ENCODE results near the gene SPTLC3.

Gene SPTLC3

DNA sequence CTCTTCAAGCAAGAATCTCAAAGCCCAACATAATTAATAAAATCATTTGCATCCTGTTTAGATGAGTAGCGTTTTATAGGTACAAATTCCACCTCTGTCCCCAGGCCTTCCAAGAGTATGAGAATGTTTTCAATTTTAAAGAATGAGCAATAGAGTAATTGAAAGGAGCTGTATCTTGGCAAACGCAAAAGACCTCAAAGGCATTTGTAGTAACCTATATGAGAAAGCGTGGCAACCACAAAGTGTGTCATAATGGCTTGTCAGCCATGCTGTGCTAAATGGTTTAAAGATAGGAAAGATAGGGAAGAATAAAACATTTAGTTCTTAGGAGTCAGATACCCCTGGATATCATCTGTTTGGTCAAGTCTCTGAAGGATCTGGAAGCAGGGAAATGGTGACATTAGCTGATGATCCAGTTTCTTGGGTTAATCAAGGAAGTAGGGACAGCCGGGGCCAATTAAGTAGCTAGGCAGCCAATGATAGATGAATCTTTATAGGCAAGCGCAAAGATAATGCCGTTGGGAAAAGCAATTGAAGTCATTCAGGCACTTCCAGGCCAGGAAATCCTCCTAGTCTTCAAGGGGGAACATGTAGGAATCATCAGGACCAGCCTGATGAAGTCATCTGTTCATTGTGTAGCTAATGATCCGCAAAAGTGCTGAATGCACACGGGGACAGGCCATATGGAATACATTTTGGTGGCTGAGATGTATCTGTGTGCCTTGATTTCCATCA, 140.8 kb downstream of the SPTLC3 start:
- in situ Hi-C loops (cut with HindIII; ENCODE audit: low pct_ligation_motif_present, low pct_unique_long_range_greater_than_20kb, low sequenced_read_pairs) = no loop called here

DNA sequence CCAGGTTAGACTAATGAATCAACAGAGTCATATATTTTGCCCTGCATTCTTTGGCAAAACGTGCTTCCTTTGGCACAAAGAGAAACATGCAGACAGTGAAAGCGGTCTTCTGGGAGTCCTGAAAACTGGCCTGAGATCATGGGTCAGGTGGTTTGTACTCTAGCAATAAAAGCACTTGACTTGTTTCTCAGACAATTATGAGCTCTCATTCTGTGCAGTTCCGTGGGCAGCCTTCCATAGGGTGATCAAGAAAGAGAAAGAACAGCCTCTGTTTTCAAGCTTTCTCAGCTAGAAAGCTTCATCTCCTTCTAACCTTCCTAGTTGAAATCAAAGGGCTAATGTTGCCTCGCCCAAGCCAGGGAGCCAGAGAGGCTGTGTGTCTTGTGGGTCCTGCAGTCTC, 149.6 kb downstream of the SPTLC3 start:
- in situ Hi-C loops (cut with HindIII; ENCODE audit: low pct_ligation_motif_present, low pct_unique_long_range_greater_than_20kb, low sequenced_read_pairs) = no loop called here
- no peak for DNase-seq

More for the DNA sequence above, 140.8 kb downstream of the SPTLC3 start:
- DNase-seq = no peak

DNA sequence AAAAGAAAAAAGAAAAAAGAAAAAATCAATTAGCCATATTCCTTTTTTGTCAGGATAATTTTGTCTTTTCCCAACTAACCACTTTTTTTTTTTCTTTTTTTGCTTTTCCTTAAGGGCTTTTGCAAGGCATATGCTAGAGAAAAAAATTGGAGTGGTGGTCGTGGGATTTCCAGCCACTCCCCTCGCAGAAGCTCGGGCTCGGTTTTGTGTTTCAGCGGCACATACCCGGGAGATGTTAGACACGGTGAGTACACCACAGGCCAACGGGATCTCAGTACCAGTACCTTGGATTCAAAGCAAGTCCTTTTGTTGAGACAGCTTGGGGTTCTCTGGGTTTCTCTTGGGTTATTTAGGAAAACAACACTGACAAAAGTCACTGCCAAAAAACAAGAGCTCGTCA, 151.1 kb downstream of the SPTLC3 start:
- in situ Hi-C loops (cut with HindIII; ENCODE audit: low pct_ligation_motif_present, low pct_unique_long_range_greater_than_20kb, low sequenced_read_pairs) = no loop called here
- DNase-seq = no peak

DNA sequence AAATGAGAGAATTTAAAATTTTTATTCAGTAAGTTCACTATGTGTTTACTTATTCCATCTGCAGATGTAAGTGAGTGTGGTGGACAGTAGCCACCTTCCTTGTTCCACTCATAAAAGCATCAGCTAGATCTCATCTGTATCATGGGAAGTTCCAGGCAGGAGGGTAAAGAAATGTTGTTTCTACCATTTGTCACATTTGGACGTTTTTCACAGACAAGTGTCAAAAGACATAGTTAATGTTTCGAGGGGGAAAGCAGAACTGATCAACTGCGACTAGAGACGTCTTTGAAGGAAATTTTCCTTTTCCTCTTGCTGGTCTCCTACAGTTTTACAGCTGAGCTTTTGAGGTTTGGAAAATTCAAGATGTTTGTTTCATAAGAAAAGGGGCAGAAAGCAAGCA, 156.4 kb downstream of the SPTLC3 start:
- no peak for DNase-seq
- in situ Hi-C loops (cut with HindIII; ENCODE audit: low pct_ligation_motif_present, low pct_unique_long_range_greater_than_20kb, low sequenced_read_pairs) = no loop called here

DNA sequence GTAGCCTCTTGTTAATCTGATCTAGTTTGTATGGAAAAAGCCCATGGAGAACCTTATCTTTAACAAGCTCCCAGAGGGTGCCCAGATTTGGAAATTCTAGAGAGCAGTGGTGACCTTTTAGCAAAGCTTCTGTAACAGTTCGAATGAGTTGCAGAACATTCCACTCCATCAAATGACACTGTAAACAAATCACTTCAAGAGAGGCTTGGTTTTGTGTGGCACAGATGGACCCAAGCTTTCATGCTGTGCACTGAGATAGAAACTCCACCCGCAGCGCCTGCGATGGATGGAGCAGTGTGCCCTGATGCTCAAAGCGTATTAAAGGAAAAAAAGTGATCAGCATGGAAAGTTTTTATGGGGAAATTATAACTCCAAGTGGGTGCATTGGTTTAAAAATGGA, 157.2 kb downstream of the SPTLC3 start:
- DNase-seq = no peak
- in situ Hi-C loops (cut with HindIII; ENCODE audit: low pct_ligation_motif_present, low pct_unique_long_range_greater_than_20kb, low sequenced_read_pairs) = no loop called here

DNA sequence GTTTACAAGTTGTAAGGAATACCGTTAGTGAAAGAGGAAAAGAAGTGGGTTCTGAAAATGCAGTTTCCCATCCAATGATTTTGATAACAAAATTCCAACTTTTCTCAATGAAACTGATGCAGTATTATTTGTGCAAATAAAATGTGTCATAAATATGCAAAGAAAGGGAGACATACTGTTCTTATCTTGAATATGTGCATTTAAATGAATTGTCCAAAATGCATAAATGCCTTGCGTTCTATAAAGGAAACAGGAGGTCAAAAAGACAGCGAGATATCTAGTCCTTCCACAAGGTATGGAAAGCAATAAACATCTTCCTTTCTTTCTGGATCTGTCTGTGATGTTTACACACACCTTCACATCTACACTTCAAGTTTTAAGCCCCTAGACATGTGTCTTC, 157.7 kb downstream of the SPTLC3 start:
- DNase-seq = no peak
- in situ Hi-C loops (cut with HindIII; ENCODE audit: low pct_ligation_motif_present, low pct_unique_long_range_greater_than_20kb, low sequenced_read_pairs) = no loop called here

DNA sequence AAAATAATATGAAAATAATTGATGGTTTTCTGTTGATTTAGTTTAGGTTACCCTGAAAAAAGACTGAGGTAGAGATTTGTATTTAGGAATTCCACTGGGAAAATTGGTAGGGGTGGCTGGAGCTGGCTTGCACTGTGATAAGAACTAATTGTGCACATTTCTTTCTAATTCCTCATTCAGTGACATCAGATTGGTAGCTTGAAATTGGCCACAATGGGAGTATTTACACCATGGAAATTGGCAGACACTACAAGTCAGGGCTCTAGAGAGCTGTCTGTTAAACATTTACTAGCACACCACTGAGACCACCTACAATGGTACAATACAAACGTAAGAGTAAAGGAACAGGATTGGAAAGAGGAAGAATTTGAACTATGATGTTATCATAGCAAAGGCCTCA, 160.3 kb downstream of the SPTLC3 start:
- DNase-seq = no peak
- in situ Hi-C loops (cut with HindIII; ENCODE audit: low pct_ligation_motif_present, low pct_unique_long_range_greater_than_20kb, low sequenced_read_pairs) = no loop called here

DNA sequence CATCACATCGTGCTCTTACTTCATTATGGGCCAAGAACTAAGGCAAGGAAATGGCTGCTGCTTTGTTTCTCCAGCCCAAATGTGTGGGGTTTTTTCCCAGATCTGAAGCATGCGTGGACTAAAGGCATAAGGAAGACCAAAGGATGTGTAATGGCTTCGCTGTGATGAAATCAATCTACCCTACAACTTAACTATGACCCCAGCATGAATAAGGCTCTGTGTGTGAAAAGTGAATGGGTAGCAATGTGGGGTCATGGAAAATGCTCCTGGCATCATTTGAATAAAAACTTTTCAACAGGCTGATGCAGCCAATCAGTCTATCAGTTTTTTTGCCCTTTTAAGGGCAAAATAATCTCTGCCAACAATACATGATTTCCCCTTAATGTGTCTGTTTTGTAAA, 162.0 kb downstream of the SPTLC3 start:
- in situ Hi-C loops (cut with HindIII; ENCODE audit: low pct_ligation_motif_present, low pct_unique_long_range_greater_than_20kb, low sequenced_read_pairs) = no loop called here
- no peak for DNase-seq

DNA sequence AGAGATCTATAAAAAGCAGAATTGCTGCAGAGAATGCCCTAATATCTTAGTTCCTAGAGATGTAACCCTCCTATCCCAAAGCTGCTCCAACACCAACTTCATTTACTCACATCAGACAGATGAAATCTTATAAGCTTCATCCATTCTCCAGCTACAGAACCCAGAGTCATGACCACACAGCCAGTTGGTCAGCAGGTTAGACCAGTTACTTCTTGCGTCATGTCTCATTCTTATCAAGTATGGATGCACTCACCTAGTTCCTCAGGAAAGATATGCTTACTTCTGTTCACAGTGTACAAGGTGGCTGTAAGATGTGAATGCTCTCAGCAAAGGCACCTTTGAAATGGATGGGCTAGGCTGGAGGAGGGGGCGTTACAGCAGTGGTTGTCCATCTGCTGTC, 164.4 kb downstream of the SPTLC3 start:
- no peak for DNase-seq

DNA sequence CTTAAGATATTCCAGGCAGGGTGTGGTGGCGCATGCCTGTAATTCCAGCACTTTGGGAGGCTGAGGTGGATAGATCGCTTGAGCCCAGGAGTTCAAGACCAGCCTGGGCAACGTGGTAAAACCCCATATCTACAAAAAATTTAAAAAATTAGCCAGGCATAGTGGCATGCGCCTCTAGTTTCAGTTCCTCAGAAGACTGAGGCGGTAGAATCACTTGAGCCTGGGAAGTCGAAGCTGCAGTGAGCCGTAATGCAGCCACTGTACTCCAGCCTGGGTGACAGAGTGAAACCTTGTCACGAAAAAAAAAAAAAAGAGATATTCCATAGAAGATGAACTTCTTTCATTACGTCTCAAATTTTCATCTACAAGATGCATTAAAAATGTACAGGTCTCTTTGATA, 165.6 kb downstream of the SPTLC3 start:
- in situ Hi-C loops (cut with HindIII; ENCODE audit: low pct_ligation_motif_present, low pct_unique_long_range_greater_than_20kb, low sequenced_read_pairs) = no loop called here
- DNase-seq = no peak

More for the DNA sequence above, 164.4 kb downstream of the SPTLC3 start:
- in situ Hi-C loops (cut with HindIII; ENCODE audit: low pct_ligation_motif_present, low pct_unique_long_range_greater_than_20kb, low sequenced_read_pairs) = no loop called here

DNA sequence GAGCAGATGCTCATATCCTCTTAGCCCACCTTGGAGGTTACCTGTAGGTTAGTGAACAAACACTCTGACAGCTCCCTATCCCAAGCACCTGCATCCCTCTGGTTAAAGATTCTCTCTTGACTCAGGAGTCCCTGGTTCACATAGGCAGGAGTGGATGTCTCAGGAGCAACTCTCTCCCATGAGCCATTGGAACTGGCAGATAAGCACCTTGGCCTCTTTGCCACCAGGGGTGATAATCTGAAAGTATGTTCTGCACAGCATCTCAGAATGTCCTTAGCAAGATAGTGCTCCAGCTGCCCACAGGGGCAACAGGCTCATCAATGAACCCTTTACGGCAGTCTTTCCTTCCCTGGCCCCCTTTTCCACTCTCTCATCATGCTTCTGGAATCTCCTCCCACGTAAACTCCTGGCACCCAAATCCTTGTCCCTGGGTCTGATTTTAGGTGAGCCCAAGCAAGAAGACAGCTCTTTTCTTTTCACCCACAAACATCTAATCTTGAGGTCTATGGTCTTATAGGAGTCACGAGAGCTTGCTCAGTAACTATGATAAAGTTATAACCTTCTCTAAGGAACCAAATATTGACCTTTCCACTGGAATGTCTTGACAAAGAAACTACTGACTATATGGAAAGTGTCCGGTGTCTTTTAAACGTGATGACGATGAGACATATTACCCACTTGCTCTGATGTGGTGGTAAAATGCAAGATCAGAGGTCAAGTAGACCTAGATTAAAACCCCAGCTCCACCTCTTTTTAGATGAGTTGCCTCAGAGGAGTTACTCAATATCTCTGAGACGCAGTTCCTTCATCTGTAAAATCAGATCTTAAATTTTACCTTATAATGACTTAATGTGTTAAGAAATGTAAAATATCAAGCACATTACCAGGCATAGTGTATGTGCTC, 172.5 kb downstream of the SPTLC3 start:
- no peak for DNase-seq
- in situ Hi-C loops (cut with HindIII; ENCODE audit: low pct_ligation_motif_present, low pct_unique_long_range_greater_than_20kb, low sequenced_read_pairs) = no loop called here

DNA sequence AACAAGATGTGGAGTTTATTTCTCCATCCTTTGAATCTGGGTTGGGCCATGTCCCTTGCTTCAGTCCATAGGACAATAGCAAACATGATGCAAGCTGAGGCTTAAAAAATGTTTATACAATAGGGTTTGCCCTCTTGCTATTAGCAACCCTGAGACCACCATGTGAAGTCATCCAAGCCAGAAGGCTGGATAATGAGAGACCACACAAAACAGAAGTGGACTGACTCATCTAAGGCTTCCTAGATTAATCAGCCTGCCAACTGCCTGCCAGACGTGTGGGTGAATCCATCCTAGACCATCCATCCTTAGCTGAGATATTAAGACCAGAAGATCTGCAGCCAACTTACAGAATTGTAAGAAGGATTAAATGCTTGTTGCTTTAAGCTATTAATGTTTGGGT, 174.2 kb downstream of the SPTLC3 start:
- DNase-seq = no peak
- in situ Hi-C loops (cut with HindIII; ENCODE audit: low pct_ligation_motif_present, low pct_unique_long_range_greater_than_20kb, low sequenced_read_pairs) = no loop called here

DNA sequence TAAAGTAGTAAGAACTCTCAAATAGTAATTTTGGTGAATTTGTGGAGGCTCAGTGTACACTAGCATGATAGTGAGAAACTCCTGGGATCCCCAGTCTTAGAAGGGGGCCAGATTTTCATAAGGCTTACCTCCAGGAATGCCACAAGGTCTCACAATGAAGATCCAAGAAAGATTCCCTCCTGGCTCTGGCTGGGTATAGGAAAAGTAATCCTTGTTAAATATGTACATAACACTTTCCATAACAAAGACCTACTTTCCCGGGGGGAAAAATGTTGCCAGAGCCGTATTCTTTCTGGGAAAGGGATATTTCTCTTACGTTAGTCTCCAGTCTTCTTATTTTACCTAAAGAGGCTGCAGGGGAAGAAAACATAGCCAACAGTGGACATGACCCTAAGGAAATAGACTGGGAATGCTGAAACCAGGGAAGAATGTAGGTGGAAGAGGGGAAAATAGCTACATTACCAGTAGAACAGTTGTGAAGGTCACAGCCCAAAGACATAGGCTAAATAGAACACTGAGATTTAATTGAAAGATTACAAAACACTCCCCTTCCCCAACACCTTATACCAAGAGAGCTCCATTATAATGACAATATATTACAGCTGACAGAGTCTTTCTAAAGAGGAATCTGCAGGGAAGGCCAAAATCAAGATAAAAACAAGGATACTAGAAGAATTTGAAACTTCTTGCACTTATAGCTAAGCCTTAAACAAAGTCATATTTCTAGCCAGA, 177.4 kb downstream of the SPTLC3 start:
- DNase-seq = no peak
- in situ Hi-C loops (cut with HindIII; ENCODE audit: low pct_ligation_motif_present, low pct_unique_long_range_greater_than_20kb, low sequenced_read_pairs) = no loop called here

DNA sequence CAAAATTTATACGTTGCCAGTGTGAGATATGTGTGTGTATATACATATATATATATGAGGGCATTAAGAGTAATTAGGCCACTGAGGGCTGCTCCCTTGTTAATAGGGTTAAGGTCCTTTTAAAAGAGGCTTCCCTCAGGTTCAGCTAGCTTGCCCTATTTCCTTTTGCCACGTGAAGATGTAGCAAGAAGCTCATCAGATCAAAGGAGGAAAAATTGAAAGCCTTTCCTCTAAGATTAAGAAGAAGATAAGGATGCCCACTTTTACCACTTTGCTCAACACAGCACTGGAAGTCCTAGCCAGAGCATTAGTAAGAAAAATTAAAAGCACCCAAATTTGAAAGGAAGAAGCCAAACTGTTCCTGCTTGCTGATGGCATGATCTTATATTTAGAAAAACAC, 179.1 kb downstream of the SPTLC3 start:
- in situ Hi-C loops (cut with HindIII; ENCODE audit: low pct_ligation_motif_present, low pct_unique_long_range_greater_than_20kb, low sequenced_read_pairs) = no loop called here
- DNase-seq = no peak

DNA sequence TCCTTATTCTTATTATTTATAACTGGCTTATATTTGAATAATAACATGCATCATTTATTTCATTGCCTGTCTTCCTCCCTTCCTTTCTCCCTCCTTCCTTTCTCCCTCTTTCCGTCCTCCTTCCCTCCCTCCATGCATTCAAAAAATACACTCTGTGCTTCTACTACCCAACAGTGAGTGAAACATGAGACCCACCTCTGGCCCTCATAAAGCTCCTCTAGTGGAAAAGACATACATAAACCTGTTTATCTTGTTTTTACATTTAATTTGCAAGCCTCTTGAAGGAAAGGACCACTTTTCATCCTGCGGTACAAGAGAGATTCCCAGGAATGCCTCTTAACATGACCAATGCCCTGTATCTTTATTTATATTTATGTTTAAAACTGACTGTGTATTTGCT, 190.5 kb downstream of the SPTLC3 start:
- no peak for DNase-seq
- in situ Hi-C loops (cut with HindIII; ENCODE audit: low pct_ligation_motif_present, low pct_unique_long_range_greater_than_20kb, low sequenced_read_pairs) = no loop called here

DNA sequence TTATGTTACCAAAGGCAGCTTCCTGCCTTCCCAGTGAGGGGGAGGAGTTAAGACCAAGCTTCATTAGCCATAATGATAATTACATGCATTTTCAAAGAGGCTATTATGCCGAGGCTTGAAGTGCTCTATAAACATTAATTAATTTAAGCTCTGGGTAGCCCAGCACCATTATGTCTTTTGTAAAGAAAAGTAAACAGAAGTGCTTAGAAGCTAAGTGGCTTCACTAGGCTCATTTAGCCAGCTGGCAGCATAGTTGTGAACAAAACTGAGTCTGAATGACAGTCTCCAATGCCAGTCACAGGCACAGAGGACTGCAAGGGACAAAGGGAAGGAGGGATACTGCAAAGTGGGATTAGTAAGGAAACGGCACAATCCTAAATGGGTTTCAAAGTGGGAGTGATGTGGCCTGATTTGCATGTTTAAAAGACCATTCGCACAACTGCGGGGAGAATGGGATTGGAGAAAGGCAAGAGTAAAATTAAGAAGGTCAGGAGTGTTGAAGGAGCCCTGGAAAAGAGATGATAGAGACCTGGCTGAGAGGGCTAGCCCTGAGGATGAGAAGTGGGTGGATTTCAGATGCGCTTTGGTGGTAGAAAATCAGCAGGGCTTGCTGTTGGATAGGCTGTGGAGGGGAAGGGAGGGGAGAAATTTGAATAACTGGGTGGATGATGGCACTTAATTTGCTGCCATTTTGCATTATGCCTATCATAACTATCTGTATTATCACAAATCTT, 192.2 kb downstream of the SPTLC3 start:
- DNase-seq = no peak
- in situ Hi-C loops (cut with HindIII; ENCODE audit: low pct_ligation_motif_present, low pct_unique_long_range_greater_than_20kb, low sequenced_read_pairs) = no loop called here

DNA sequence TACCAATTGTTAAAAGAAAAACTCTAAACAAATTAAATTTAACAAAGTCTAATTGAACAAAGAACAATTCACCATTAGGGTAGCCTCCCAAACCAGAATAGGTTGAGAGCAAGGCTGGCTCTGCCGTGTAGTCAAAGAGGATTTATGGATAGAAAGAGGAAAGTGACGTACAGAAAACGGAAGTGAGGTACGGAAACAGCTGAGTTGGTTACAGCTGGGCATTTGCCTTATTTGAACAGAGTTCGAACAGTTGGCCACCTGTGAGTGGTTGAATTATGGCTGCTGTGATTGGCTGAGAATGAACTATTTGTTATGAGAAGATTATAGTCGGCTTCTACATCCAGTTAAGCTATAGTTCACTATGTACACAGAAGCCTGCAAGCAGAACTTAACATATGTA, 193.8 kb downstream of the SPTLC3 start:
- no peak for DNase-seq
- in situ Hi-C loops (cut with HindIII; ENCODE audit: low pct_ligation_motif_present, low pct_unique_long_range_greater_than_20kb, low sequenced_read_pairs) = no loop called here

DNA sequence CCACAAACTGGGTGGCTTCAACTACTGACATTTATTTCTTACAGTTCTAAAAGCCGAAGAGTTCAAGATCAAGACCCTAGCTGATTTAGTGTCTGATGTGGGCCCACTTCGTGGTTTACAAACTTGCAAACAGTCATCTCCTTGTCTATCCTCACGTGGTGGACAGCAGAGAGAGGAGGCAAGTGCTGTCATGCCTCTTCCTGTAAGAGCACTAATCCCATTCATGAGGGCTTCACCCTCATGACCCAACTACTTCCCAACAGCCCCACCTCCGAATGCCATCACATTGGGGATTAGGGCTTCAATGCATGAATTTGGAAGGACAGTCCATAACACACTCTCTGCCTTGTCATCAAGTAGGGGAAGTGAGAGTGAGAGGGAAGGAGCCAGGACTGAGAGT, 196.7 kb downstream of the SPTLC3 start:
- in situ Hi-C loops (cut with HindIII; ENCODE audit: low pct_ligation_motif_present, low pct_unique_long_range_greater_than_20kb, low sequenced_read_pairs) = no loop called here
- DNase-seq = no peak
